CMK (cell line): ENCODE measurements around the gene CD300H.
"Not testable (repeated sequence)": the region's sequence is repeated elsewhere in the genome, so short reads cannot be mapped to it uniquely, and the experiment has no call there.

ENCODE experiments used
- DNase-seq: peaks from one replicate; pipeline ENCODE4 v3.0.0-alpha.2; 2010; ENCODE audit warnings: low read depth

The CD300H gene

DNA sequence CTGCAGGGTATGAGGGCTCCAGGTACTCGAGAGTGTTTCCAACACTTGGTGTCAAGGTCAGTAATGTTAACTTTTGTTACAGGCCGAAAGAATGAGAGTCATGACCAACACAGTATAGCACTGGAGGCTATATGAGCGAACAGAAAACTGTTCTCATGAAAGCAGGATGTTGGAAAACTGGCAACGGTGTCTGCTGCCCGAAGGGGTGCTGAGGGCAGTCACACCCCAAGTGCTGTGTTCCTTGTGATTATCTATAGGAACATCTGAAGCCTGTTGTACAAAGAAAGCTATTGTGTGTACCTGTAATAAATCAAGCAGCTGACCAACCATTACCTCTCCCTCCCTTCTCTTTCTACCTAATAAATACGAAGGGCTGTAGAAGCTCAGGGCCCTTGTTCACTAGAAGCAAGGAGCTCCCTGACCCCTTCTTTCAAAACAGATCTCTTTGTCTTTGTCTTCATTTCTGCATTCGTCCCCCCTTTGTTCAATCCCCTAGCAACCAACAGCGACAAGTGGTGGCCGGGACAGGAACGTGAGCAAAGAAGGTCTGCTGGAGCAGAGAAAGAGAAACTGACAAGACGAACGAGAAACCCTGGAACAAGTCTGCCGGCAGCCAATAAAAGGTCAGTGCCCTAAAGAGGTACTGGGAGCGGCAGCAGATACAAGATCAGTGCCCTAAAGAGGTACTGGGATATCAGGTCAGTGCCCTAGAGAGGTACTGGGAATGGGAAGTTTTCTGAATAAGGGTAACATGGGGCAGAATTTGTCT, 17.2 kb upstream of the CD300H start:
- DNase-seq = no peak

DNA sequence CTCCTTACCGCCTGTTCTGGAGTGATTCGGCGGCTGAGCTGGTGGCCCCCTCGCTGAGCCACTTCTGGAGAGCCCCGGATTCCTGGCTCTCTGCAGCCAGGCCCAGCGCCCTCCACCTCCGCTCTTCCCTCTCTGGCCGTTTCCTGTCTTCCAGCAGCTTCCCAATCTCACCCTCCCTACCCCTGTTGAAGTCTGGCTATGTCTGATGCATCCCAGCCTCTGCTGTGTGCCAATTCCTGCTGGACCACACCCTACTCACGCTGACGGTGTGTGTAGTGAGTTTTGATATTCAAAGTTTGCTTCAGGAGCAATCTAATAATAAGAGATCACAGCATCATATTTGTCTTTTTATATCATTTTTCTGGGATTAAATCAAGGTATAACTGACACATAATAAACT, 15.3 kb upstream of the CD300H start:
- DNase-seq = no peak

DNA sequence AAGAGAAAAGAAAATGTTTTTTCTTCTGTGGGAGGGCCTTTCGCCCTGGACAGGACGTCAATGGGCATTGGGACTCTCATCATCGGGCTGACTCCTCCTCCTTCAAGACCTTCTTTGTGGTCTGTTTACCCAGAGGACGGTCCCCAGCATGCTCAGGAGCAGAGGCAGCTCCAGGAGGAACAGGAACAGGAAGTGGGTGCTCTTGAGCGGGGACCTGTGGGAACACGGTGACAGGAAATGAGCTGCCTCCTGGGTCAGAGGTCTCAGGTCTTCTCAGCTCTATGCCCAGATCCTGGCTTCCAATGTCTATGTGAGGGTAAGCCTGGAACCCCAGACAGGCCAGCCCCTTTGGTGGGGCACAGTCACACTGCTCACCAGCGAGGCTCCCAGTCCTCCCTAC, 12.6 kb upstream of the CD300H start:
- peak; percentile 25 for DNase-seq

DNA sequence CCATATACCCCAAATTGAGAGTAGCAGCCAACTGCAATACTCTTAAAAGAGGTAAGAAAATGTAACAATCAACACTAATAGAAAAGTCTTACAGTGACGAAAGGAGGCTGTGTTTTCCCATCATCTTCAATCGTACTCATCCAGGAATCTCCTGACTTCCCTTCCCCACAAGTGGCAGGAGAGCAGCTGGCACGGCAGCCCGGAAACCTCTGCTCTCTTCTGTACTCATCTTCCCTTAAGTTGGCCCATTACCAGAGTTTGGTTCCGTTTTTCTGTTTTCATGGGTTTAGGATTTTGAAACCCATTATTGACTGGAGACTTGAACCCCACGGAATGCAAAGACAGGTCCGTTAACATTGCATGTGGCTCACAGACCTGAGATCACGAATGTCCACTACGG, 11.7 kb upstream of the CD300H start:
- DNase-seq = no peak

DNA sequence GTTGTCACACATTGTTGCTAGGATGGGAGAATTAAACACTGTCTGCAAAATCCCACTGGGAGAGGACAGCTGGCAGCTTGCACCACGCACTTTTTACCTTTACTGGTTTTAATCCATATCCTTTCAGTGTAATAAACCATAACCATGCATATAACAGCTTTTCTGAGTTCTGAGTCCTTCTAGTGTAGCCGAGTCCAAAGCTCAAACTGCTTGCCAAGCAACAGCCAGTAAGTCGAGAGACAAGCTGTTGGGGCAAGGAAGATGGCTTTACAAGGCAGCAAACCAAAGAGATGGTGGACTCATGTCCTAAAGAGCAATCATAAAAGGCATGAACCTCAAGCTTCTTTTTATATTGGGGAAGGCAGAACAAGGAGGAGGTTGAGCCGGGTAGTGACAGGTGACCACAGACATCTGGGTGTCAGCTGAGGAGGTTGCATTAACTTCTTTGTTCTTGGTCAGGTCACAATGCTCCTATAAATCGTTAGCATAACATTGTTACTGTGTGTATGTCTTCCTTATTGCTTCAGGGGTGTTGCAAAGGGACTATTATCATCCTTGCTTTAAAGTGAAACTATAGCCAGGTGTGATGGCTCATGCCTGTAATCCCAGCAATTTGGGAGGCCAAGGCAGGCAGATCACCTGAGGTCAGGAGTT, 7.3 kb upstream of the CD300H start:
- no peak for DNase-seq

DNA sequence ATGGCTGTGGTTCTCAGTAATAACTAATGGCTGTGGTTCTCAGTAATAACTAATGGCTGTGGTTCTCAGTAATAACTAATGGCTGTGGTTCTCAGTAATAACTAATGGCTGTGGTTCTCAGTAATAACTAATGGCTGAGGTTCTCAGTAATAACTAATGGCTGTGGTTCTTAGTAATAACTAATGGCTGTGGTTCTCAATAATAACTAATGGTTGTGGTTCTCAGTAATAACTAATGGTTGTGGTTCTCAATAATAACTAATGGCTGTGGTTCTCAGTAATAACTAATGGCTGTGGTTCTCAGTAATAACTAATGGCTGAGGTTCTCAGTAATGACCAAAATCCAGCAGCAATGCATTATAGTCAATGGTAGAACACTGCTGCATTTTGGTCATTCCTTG, 6.3 kb upstream of the CD300H start:
- not testable (repeated sequence) for DNase-seq

DNA sequence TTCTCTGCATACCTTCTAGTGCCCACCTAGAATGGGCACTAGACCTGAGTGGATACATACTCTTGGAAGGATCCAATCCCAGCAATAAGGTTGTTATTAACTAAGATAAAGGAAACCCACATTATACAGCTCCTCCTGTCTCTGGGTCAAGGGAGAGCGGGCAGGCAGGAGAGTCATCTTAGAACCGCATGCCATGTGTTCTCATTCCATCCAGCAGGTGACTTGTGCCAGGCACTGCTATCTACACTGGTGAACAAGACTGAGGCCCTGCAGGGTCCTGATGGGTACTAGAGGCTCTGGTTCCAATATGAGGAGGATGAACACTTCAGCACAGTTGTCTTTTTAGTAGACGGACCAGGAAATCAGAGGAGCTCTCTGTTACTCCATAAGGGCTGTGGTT, 5.9 kb upstream of the CD300H start:
- DNase-seq = no peak

DNA sequence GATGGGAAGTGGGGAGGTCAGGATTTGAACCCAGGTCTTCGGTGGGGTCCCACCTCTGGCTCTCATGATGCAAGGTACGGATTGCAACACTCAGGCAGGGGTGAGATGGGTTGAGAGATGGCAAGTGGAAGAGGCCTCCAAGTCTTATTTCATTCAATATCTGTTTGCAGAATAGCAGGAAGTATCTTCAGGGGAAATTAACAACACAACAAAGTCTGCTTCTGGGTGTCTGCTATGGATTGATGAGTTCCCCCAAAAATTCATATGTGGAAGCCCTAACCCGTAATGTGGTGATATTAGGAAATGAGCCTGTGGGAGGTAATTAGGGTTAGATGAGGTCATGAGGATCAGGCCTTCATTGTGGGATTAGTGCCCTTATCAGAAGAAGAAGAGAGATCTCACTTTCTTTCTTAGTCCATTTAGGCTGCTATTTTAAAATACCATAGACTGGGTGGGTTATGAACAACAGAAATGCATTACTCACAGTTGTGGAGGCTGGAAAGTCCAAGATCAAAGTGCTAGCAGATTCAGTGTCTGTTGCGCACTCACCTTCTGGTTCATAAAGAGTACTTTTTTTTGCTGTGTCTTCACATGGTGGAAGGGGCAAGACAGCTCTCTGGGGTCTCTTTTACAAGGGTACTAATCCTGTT, 4.4 kb upstream of the CD300H start:
- no peak for DNase-seq

DNA sequence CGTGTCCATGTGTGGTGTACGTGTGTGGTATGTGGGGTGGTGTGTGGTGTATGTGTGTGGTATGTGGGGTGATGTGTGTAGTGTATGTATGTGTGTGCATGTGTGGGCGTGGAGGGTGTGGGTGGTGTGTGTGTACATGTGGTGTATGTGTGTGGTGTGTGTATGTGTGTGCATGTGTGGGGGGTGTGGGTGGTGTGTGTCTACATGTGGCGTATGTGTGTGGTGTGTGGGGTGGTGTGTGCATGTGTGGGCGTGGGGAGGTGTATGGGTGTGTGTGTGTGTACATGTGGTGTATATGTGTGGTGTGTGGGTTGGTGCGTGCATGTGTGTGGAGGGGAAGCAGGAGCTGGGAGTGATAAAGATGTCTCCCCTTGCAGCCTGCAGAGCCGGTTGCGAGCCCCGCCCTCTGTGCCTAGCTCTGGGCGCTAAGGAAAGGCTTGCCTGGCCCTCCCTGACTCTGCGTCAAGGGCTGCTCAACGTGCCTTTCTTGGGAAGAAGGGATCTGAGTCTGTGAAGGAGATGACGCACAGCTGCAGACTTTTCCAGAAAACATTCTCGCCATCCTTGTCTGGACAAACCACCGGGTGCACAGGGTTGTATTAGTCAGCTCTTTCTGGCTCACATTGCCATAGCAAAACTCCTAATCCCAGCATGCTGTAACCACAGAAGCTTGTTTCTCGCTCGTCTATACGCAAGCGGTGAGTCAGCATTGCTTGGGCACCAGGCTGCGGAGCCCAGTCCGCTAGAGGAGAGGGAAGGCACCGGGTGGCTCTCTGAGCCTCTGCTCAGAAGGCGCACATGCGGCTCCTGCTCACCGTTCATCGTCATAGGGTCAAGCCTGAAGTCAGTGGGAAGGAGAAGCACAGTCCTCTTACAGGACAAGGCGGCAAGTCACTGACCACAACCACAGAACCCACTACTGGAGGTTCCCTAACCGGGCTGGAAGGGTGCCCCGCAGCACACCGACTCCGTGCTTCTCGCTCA, 2.0 kb upstream of the CD300H start:
- DNase-seq = peak; percentile 63

DNA sequence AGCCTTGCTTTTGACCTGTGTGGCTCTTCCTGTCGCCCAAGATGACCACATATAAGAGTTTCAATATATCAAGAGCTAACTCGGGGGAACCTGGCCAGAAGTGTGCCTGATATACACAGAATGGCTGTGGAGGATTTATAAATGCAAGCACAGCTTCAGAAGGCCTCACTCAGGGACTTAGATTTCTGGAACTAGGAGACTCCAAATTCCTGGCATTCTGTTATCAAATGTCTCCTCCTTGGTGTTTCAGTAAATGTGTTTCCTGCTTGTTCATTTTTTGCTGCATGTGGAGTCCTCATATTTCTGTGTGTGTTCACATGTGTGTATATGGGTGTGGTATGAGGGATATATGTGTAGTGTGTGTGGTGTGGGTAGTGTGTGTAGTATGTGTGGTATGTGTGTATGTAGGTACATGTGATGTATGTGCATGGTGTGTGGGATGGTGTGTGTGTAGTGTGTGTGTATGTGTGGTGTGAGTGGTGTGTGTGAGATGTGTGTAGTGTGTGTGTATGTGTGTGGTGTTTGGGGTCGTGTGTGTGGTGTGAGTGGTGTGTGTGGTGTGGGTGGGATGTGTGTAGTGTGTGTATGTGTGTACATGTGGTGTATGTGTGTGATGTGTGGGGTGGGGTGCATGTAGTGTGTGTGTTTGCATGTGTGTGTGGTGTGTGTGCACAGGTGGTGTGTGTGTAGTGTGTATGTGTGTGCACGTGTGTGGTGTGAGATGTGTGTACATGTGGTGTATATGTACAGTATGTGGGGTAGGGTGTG, 981 bp upstream of the CD300H start:
- DNase-seq = no peak

DNA sequence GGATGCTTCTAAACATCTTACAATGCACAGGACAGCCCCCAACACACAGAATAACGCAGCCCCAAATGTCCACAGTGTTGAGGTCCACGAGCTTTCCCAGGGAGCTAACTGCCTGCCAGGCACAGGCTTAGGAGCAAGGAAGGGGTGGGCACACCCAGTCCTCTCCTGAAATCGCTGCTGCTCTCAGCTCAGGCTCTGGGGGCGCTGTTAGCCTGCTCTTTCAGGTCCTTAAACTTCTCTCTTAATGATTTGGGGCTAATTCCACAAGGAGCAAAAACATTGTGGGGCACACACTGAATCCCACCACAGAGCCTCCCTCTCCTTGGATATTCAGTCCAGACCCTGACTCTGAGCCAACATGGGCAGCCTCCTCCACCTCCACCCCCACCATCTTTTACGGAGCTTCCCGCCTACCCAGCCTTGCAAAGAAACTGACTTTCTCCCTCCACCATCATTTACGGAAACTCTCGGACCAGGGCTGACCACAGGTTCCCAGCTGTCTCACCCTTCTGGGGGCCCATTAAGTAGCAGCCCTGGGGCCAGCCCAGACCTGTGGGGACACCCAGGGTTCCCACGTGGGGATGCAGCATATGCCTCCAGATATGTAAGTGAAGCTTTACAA, 1.1 kb downstream of the CD300H start:
- no peak for DNase-seq

DNA sequence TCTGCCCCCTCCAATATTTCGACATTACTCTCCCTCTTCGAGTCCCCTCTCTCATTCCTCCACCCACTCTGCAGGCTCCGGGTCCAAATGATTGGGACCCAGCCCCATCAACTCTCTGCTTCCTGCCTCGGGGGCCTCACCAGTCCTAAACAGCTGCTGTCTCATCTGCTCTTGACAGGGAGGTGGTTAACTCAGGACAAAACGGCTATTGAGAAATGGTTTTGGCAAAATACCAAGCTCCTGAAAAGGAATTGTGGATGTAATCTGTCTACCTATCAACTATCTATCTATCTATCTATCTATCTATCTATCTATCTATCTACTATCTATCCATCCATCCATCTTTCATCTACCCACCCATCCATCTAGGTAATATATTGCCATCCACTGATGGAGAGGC, 2.2 kb downstream of the CD300H start:
- no peak for DNase-seq

DNA sequence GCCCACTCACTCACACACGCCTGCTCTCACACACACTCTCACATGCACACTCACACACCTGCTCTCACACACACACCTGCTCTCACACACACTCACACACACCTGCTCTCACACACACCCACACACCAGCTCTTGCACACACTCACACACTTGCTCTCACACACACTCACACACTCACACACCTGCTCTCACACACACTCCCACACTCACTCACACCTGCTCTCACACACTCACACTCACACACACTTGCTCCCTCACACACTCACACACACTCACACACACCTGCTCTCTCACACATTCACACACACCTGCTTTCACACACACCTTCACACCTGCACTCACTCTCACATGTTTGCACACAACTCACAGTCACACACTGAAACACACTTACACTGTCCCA, 4.0 kb downstream of the CD300H start:
- DNase-seq = no peak

DNA sequence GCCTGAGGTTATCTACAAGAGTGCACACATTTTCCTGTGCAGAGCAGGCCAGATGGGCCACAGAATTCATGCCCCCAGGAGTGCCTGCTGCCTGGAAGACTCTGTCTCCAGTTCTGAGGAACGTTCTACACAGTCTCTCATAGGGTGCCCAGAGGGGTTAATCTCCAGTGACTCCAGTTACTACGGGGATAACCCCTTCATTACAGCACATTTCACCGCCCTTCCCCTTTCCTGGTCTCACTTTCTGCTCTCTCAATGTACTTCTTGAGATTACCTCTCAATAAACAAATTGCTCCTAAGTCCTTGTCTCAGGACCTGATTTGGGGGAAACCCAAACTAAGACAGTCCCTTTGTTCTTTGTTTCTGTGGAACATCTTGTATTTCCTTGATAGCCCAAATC, 5.7 kb downstream of the CD300H start:
- no peak for DNase-seq

DNA sequence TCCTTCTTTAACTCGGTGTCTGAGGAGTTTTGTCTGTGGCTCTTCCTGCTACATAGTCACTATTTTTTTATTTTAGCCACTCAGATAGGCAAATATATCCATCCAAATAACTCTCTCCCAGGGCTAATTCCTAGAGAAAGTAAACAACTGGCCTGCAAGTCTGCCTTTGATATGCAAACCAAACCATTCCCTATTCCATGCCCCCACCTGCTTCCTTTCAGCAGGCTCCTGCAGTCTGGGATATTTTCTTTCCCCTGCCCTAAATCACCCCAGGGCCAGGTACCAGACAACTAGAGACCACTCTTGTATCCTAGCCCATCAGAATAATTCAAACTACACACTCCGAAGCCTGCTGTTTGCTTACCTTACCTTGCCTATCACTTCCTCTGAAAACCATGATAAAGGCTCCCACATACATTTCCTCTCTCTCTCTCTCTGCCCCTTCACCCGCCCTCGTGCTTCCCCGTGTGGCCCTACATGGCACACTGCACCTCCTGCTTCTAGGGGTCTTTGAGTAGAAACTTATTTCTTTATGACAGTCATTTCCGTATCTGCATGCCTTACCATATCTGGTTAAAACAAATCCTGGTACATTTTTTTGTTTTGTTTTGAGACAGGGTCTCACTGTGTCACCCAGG, 8.3 kb downstream of the CD300H start:
- no peak for DNase-seq

DNA sequence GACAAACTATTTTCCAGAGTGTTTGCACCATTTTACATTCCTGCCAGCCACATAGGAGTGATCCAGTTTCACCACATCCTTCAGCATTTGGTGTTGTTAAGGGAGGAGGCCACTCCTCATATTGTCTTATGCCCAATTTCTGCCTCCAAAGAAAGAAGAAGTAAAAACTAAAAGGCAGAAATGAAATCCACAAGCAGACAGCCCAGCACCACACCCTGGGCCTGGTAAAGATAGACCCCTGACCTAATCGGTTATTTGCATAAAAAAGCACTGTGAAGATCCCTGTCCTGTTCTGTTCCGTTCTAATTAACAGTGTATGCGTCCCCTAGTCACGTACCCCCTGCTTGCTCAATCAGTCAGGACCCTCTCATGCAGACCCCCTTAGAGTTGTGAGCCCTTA, 8.9 kb downstream of the CD300H start:
- DNase-seq = not testable (repeated sequence)

DNA sequence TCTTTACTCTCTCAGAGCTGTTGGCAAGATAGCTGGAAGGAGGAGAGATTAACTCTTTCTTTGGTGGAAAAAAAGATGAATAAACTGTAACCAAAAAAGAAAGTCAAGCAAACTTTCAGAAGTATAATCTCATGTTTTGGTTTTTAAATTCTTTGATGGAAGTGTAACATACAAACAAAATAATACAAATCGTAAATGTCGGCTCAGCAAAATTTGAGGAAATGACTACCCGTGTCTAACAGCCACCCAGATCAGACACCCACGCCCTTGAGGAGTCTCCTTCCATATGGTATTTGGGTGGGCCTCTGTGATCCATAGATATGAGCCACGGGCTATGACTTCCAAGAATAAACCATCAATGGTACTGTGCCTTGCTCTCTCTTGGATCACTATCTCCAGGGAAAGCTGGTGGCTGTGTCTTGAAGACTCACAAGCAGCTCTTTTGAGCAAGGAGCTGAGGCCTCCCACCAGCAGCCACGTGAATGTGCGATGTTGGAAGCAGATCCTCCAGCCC, 11.8 kb downstream of the CD300H start:
- DNase-seq = no peak

DNA sequence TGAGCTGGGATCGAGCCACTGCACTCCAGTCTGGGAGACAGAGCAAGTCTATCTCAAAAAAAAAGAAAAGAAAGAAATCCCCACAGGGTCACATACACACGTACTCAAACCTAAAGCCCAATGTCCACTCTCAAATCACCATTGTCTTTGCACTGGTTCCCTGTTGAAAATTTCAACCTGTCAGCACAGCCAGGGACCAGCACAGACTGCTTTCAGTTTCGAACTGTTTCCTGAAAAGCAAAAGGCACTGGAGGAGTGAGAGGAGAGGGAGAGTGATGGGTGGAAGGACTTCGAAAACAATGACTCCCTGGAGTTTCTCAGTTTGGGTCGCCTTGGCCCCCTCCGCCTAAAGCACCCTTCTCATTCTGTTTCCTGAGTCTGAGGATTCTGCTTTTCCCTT, 12.4 kb downstream of the CD300H start:
- no peak for DNase-seq

DNA sequence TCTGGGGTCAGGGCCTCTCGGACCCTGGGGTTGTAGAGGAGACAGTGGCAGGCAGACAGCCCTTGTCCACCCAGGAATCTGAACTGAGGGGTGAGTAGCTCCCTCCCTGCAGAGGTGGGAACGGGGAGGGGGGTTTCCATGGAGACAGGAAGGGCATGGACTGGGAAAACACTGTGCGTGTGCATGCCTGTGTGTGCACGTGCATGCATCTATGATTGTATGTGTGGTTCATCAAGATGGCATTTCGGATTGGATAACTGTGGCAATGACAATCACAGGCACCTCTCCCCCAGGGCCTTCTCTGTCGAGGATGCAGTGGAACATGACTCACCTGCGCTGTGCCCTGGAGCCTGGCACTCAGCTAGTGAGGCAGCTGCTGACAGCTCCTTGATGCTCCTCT, 15.3 kb downstream of the CD300H start:
- DNase-seq = no peak

DNA sequence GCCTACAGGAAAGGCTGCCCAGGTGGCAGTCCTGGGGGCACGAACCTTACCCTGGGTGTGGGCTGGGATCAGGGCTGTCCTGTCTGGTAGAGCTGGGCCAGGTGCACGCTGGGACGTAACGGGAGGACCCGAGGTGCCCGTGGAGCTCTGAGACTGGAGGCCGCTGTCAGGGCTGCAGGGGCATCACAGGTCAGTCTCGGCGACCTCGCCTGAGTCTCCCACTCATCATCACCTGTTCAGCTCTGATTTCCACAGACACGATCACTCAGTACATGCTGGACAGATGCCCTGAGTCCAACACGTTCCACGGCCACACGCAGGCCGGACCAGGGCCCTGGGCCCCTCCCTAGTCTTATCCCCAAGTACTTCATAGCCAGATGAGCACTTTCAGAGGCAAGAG, 16.7 kb downstream of the CD300H start:
- no peak for DNase-seq
